NCI-H1417 (cell line): ENCODE results near the gene ATPAF1.

Experiments
- DNase-seq, 3 experiments: peaks; one replicate each; lab custom pipeline; 2025; lab: John Stamatoyannopoulos, UW

ATPAF1 gene

DNA sequence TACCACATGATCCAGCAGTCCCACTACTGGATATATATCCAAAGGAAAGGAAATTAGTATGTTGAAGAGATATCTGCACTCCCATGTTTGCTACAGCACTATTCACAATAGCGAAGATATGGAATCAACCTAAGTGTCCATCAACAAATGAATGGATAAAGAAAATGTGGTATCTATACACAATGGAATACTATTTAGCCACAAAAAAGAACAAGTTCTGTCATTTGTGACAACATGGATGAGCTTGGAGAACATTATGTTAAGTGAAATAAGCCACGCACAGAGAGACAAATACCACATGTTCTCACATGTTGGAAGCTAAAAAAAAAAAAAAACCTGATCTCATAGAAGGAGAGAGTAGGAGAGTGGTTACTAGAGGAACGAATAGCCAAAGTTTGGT is 17.7 kb downstream of the ATPAF1 start:
- DNase-seq, result no peak

DNA sequence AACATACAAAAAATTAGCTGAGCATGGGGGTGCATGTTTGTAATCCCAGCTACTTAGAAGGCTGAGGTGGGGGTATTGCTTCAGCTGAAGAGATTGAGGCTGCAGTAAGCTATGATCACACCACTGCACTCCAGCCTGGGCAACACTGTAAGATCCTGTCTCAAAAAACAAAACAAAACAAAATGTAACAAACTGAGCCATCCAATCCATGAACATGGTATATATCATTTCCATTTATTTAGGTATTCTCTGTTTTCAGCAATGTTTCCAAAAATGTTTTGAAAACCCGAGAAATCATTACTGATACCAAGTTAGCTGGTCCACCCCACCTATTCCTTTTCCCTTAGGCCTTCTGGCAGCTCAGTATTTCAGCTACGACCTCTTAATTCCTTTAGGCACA is 18.4 kb downstream of the ATPAF1 start:
- DNase-seq, result no peak

DNA sequence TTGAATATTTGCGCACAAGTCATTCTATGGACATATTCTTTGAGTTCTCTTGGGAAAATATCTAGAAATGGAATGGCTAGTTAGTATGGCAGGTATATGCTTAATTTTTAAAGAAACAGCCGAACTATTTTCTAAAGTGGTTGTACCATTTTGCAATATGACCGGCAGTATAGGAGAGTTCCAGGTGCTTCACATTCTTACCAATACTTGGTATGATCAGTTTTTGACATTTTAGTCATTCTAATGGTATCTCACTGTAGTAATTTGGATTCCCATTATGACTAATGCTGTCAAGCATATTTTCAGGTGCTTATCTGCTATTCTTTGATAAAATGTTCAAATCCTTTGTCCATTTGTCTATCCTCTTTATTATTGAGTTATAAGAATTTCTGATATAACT is 20.6 kb downstream of the ATPAF1 start:
- no peak for DNase-seq

DNA sequence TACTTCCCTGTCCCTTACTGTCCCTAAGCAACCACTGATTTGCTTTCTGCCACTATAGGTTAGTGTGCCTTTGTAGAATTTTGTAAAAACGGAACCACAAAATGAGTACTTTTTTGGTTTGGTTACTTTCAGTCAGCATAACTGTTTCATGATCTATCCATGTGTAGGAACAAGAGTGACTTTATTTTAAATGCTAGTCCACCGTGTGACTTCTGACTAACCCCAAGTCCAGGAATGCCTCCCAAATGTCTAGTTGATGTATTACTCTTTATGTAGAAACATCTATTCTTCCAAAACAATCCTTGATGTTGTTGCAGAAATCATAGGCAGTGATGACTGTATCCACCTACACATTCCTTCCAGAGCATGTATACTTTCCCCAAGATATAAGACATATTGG is 21.3 kb downstream of the ATPAF1 start:
- no peak for DNase-seq

DNA sequence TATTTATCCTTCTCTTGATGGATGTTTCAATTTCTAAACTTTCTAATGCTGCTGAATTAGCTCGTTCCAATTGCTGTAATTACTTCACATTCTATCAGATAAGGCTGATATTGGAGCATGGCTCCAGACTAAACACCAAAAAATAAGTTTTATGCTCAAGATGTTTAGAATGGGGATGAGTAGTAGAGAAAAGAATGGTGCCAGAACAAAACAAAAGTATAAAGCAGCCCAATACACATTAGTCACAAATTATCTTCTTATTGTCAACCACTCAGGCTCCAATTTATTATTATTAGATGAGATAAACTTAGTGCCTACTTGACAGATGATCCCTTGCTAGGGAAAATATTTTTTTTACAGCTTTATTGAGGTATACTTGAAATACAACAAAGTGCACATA is 21.8 kb downstream of the ATPAF1 start:
- no peak for DNase-seq

DNA sequence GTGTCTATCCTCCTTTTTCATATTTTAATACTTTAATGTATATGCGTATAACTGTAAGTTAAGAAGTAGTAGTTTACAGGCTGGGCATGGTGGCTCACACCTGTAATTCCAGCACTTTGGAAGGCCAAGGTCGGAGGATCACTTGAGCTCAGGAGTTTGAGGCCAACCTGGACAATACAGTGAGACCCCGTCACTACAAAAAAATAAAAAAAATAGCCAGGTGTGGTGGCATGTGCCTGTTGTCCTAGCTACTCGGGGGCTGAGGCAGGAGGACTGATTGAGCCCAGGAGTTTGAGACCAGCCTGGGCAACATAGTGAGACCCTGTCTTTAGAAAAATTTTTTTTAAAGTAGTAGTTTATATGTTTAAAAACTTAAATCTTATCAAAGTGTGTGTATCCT is 22.3 kb downstream of the ATPAF1 start:
- no peak for DNase-seq

DNA sequence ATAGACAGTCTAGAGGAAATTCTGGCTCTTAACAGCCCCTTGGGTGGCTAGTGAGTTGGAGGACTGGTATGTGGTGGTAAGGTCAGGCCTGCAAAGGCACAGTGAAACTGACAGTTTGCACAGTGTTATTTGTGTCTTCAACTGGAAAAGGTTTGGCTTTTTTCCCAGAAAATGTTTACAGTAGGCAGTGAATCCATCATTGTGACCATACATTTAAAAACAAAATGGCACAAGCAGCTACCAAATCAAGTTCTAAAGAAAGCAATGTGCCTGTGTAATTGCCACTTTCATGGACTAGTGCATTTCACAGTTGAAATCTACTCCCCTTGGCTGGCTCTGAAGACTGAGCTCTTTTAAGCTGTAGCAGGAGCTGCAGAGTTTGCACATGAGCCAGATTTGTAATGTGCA is 24.8 kb downstream of the ATPAF1 start:
- DNase-seq, result peak; percentile 52 to 86 (median 62)

DNA sequence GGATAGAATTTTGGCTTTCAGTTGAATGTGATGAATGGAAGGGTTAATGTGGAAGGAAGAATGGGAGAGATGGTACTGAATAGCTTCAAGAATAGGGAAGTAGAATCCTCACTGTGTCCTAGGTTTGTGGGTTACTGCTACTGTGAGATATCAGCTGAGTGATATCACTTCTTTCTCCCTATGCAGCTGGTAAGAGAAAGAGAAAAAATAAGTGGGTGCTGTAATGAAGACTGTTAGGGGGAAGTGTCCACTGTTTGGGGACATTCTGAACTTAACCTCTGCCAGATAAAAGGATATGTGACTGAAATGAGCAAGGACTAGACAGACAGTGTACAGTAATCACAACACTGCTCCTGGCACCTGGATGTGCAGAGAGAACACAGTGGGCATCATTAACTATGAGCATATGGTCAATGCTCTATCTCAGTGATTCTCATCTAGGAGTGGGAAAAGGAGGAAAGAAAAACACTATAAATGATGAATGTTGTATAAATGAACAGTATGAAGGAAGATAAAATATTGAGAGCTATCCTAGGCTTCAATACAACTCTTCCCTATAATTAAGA is 26.0 kb downstream of the ATPAF1 start:
- no peak for DNase-seq

DNA sequence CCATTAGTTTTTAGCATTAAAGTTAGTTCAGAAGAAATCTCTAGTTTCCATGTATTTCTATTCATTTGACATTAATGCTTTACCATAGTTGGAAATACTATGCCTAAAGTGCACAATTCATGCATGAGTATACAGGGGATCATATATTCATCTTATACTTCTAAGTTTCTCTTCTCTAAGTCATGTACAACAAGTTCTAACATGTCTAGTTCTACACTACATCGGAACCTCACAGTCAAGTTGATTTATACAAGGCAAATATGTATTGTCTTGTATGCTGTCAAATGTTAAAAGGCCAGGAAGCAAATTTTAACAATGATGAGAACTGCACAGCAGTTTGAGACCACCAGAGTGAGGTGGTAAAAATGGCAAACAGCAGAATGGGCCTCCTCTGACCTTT is 28.6 kb downstream of the ATPAF1 start:
- DNase-seq, result no peak

DNA sequence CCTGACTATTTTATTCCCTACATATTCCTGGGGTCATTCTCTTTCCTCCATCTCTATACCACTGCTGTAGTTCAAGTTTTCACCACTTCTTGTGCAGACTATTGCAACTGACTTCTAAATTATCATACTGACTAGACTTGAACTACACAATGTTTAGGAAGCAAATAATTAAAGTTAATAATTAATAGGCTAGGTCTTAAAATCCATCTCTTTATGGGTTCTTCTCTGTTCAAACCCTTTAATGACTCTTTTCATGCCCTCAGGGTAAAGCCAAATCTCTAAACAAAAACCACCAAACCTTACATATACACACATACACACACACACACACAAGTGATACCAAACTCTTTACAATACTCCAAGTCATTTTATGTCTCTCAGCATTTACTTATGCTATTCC is 29.2 kb downstream of the ATPAF1 start:
- DNase-seq, result no peak

DNA sequence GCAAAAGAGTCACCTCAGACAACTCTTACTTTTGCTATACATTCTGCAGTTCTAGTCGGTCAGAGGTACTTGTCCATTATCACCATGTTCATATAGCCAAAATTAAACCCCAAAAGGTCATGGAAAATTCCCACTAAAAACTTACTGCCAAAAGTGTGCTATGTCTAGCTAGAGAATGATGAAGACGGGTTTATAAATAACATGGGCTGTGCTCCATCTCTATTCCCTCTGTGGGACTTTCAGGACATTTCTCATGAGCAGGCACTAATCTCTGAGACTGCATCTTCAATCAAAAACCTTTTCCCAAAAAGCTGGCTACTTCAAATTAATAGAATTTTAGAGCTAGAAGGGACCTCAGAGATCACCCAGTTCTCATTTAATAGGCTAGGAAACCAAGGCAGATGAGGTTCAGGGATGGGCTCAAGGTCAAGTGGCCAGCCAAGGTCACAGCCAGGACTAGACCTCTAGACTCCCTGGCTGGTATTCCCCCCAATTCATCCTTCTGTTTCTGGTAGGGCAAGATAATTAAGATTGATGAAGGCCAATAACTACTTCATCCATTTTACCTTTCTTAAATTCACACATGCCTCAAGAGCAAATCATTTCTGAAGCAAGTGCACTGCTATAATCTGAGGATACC is 30.6 kb downstream of the ATPAF1 start:
- no peak for DNase-seq

DNA sequence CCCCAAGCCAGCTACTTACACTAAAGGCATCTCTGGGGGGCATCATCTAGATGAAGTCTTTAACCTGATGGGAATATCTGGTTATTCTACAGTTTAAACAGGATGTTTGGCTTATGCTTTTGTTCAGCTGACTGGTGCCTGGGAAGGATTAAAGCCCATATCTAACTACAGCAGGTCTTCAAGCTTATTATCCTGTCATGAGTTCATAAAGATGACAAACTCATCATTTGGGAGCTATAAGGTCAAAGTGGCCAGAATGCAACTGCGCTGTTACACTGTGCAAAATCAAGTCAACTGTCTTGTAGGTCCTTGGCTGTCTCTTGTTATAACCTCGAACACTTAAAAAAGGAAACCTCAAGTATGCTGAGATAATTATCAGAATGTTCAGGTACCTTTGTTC is 33.0 kb downstream of the ATPAF1 start:
- no peak for DNase-seq

DNA sequence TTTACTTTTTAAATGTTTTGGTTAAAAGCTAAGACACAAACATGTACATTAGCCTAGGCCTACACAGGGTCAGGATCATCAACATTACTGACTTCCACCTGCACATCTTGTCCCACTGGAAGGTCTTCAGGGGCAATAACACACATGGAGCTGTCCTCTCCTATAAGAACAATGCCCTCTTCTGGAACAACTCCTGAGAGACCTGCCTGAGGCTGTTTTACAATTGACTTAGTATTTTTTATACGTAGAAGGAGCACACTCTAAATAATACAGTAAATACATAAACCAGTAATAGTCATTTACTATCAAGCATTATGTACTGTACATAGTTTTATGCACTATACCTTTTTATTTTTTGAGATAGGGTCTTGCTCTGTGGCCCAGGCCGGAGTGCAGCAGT is 37.4 kb downstream of the ATPAF1 start:
- peak in 1 of 3 experiments; percentile 31 for DNase-seq

DNA sequence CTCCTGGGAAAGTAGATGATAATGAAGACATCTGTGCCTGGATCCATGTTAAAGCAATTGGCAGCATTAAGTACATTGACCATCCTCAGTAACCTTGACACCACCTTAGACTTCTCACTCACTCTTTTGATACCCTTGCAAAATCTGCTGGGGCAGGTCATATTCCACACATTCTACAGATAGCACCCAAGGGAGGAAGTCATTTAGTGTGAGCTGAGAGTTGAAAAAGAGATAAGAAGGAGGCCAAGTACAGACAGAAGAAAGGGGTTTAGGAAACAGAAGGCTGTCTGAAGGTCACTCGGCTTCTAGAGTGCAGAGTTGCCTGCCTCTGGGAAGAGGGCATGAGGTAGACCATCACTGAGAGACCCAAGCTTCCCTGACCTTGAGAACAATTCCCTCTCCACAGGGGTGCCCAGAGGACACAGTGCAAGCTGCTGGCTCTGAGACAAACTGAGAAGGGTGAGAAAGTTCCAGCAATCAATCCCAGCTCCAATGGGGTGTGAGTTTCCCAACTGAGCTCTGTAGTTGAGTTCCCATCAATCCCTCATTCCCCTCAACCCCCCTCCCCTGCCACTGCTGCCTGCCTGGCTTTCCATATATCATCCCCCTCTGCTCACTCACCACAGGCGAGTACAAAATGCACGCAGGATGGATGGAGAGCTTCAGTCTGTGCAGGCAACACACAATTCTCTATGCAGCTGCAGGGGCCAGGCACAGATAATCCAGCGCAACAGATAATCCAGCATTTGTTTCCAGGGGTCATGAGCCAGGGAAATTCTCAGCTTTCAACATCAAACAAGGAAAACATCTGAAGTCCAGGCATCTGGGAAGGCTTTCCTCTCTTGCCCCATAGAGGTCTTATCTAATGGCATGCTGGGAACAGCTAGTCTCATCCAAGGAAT is 44.2 kb downstream of the ATPAF1 start:
- no peak for DNase-seq

DNA sequence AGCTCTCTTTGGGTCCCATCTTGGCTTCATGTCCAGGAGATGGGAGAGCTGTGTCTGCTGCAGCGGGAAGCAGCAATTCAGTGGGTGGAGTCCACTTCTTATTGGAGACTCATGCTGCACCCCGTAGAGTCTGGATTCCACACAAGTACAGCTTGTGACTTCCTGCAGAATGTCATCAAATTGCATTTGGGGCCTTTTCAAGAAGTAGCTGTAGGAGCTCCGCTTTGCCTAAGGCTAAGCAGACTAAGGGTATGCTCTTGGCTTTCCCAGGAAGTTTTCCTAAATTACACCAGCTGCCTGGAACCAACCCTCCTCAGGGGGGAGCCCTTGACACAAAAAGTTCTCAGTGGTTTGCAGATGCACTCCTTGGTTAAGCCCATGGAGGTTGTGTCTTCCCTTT is 45.8 kb downstream of the ATPAF1 start:
- DNase-seq, result peak in 1 of 3 experiments; percentile 8

DNA sequence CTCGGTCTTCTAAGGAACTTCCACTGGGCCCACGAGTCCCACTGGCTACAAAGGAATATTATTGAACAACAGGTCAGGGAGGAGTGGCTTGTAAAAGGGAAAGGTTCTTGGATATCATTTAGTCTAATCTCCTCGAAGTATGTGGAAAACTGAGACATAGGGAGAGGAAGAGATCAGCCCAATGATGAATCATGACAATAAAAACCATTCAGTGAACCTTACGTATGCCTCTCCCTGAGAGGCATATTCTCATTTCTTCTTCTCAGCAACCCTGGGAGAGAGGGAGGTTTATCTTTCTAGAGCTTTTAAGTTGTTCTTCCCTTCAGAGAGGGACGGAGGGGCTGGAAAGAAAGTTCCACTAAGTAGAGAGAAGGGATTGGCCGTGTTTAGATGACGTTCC is 46.2 kb downstream of the ATPAF1 start:
- DNase-seq, result no peak

DNA sequence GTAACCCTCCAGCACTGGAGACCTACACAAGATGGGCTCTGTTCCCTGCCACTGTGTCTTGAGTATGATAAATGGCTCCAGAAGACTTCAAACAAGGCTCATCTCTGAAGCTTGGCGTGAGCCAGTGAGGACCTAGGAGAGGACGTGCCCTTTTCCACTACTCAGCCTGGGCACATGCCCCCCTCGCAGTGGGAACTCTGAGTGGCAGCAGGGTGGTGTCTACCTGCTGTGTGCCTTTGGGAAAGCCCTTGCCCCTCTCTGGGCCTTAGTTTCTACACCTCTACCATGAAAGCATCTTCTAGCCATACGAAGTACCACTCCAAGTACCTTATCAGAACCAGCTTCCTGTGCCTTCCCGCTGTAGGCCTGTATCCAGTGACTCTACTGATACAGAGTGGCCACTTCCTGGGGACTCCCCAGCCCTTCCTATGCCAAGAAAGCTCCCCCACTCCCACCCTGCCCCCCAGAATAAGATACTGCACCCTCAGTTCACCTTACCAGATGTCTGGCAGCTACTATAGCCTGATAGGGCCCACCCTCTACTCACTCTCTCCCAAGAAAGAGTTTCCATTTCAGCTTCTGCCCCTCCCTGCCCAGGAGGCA is 48.4 kb downstream of the ATPAF1 start:
- no peak for DNase-seq

DNA sequence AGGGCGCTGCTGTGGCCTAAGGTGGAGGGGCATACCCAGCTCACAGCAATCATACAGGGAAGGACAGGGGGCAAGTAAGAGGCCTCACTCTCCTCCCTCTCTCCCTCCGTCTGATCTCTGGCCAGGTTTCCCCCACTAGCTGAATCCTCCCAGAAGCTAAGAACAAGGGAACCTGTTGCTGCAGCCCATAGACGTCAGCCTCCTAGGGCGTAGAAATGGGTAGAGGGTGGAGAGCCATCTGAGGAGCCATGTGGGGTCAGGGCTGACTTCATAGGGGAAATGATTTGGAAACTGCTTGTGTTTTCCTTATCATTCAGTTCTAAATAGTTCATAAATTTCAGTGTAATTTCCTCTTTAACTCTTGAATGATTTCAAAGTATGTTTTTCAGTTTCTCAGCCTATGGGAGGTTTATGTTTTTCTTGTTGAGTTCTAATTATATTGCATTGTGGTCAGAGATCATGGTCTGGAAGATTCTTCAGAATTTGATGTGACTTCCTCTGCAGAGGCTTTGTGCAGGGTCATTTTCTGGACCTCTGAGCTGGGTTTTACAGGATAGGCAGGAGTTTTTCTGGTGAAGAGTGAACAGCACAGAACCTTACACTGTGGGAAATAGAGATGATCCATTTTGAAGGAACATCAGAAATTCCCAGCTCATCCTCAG is 49.3 kb downstream of the ATPAF1 start:
- no peak for DNase-seq

DNA sequence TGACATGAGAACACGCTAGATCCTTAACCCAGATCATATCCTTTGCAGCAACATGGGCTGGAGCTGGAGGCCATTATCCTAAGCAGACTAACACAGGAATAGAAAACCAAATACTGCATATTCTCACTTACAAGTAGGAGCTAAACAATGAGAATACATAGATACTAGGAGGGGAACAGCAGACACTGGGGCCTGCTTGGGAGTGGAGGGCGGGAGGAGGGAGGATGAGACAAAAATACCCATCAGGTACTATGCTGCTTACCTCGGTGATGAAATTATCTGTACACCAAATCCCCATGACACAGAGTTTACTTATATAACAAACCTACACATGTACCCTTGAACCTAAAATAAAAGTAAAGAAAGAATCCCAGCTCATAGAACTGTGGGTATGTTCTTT is 50.3 kb downstream of the ATPAF1 start:
- DNase-seq, result no peak

DNA sequence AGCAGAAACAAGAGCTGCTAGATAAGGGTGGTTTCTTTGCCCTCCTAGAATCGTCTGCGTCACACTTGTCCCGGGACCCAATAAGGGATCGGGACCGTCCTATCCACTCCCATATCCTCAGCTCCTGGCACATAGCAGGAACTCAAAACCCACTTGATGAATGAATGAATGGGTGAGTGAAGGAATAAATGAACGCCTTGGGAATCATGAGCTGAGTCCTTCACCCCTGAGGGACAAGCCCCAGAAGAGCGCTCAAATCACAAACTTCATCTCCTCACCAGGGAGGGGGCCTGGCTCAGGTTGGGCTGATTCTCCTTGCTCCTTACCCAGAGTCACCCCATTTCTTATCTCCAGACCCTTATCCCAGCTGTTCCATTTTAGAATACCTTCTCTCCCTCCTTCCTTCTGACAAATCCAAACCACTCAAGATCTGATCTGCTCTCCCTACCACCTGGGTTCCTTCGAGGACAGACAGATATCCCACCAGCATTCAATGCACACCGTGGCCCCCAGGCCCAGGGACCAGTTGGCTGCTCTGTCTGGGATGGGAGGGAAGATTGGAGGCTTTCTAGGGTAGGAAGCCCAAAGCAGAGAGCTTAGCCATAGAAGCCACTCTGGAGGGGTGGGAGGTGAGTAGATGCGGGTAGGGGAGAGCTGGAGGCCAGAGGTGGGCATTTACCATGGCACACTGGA is 50.9 kb downstream of the ATPAF1 start:
- DNase-seq, result no peak

DNA sequence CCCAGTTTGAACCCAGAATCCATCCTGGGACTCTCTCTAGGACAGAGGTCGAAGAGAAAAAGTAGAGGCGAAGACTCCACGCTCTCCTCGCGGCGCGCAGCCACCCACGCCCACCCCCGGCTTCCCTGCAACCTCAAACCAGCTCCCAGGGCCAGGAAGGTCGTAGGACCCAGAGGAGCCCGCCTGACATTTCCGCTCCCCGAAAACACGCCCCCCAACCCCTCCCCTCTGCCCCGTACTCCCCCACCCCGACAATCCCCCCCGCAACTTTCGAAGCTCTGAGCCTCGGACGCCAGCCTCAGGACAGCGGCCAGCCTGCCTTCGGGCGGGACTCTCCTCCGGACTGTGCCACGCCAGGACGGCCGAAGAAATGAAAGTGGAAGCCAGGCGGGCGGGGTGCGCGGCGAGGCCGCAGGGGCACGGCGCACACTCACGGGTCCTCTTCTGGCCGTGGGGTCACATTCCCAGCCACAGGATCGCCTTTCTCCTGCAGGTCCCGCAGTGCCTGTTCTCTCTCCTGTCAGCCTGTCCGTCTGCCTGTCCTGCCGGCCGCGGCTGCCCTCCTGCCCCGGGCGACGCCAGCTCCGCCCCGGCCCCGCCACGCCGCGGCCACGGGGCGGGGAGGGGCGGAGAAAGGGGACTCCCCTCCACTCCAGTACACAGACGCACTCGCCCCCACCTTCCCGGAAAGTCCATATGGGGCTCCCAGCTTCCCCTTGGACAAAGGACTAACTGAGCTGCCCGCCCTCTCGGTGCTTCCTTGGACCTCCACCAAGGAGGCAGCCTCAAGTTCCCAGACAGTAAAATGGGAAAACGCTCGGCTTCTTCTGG is 51.7 kb downstream of the ATPAF1 start, which contains the start of gene MOB3C:
TSS of gene MOB3C (minus strand) at position 535 of the 831 bp plus-strand sequence. CDS start 3,490 bp downstream, outside the sequence.
- peak; percentile 14 to 41 (median 33) for DNase-seq
